Loucy (cell line): ENCODE results near the gene PAPOLG.
"Not testable (repeated sequence)": the region's sequence is repeated elsewhere in the genome, so short reads cannot be mapped to it uniquely, and the experiment has no call there.

ENCODE experiments used
- H2AFZ ChIP-seq: fragments of 200-600 bp; sonication (generic); 2 replicates; pipeline ENCODE4 v1.6.0; 2016; ENCODE audit warnings: antibody characterized with exemption, mild to moderate bottlenecking, low read length, moderate library complexity
- H3F3A ChIP-seq: fragments of 200-600 bp; 2 replicates; pipeline ENCODE4 v1.6.0; 2016; ENCODE audit warnings: antibody characterized with exemption, low read depth, mild to moderate bottlenecking
- H3K27me3 ChIP-seq: fragments of 200-600 bp; sonication (generic); 2 replicates; pipeline ENCODE4 v1.6.1; 2014; ENCODE audit warnings: low read length, mild to moderate bottlenecking; ENCODE audit not compliant: insufficient read depth, poor library complexity, severe bottlenecking
- H3K36me3 ChIP-seq: fragments of 200-600 bp; sonication (generic); 2 replicates; pipeline ENCODE4 v1.6.1; 2016; ENCODE audit warnings: low read length; ENCODE audit not compliant: insufficient read depth
- H3K4me1 ChIP-seq: fragments of 200-600 bp; sonication (generic); 2 replicates; pipeline ENCODE4 v1.5.1; 2014; ENCODE audit warnings: low read length, mild to moderate bottlenecking; ENCODE audit not compliant: insufficient read depth, poor library complexity, severe bottlenecking
- H3K4me2 ChIP-seq: fragments of 200-600 bp; sonication (generic); 2 replicates; pipeline ENCODE4 v1.6.0; 2014; ENCODE audit warnings: antibody characterized with exemption, low read length, low read depth, mild to moderate bottlenecking; ENCODE audit not compliant: poor library complexity, severe bottlenecking
- H3K4me3 ChIP-seq: fragments of 200-600 bp; sonication (generic); 2 replicates; pipeline ENCODE4 v1.5.1; 2014; ENCODE audit warnings: low read length, mild to moderate bottlenecking, mixed read lengths; ENCODE audit not compliant: poor library complexity, severe bottlenecking
- H3K79me2 ChIP-seq: fragments of 200-600 bp; sonication (generic); 2 replicates; pipeline ENCODE4 v1.6.1; 2014; ENCODE audit warnings: low read length; ENCODE audit not compliant: insufficient read depth
- H3K9ac ChIP-seq: fragments of 200-600 bp; sonication (generic); 2 replicates; pipeline ENCODE4 v1.6.0; 2014; ENCODE audit warnings: mild to moderate bottlenecking, low read depth, low read length, moderate library complexity; ENCODE audit not compliant: poor library complexity, severe bottlenecking
- H3K9me2 ChIP-seq: fragments of 200-600 bp; sonication (generic); replicated peaks from 2 replicates; pipeline ENCODE4 v1.6.1; 2016; ENCODE audit warnings: low read depth, low read length, mixed read lengths
- H3K9me3 ChIP-seq: fragments of 200-600 bp; sonication (generic); 2 replicates; pipeline ENCODE4 v1.6.1; 2014; ENCODE audit warnings: mild to moderate bottlenecking, antibody characterized with exemption, low read length, low read depth; ENCODE audit not compliant: insufficient read depth
- H4K20me1 ChIP-seq: fragments of 200-600 bp; sonication (generic); 2 replicates; pipeline ENCODE4 v1.6.0; 2014; ENCODE audit warnings: antibody characterized with exemption, low read length, mild to moderate bottlenecking; ENCODE audit not compliant: insufficient read depth, poor library complexity, severe bottlenecking
- CTCF ChIP-seq: fragments of 200-600 bp; sonication (generic); conservative IDR thresholded peaks from 2 replicates; pipeline ENCODE4 v1.5.1; 2014; ENCODE audit warnings: mild to moderate bottlenecking, antibody characterized with exemption, low read length
- EZH2phosphoT487 ChIP-seq: fragments of 200-600 bp; IDR thresholded peaks from 2 replicates; pipeline ENCODE4 v1.6.1; 2018; ENCODE audit warnings: antibody characterized with exemption, mild to moderate bottlenecking, moderate library complexity, borderline replicate concordance

PAPOLG gene

GRCh38 chr2:60826111-60826510, 70.0 kb downstream of the PAPOLG start:
- H3K4me1 ChIP-seq = no peaks in the 10 kb centered on the region
- no peaks in the 10 kb centered on the region for H3K27me3 ChIP-seq
- no peaks in the 10 kb centered on the region for H3F3A ChIP-seq
- H3K9ac ChIP-seq = no peak overlapping the region
- H3K4me2 ChIP-seq = no peak overlapping the region
- H3K79me2 ChIP-seq = no peaks in the 10 kb centered on the region
- H3K4me3 ChIP-seq = no peak overlapping the region
- no peak overlapping the region for H2AFZ ChIP-seq
- no peaks in the 10 kb centered on the region for H3K36me3 ChIP-seq
- H3K9me2 ChIP-seq = no peaks in the 10 kb centered on the region
- TF ChIP-seq EZH2phosphoT487 (no peak), CTCF (no peak)
- no peaks in the 10 kb centered on the region for H4K20me1 ChIP-seq
- H3K9me3 ChIP-seq = no peaks in the 10 kb centered on the region

GRCh38 chr2:60826860-60827259, 70.8 kb downstream of the PAPOLG start:
- not testable (repeated sequence) for H4K20me1 ChIP-seq, H3K27me3 ChIP-seq, H3K79me2 ChIP-seq, H3K4me3 ChIP-seq, H3K4me1 ChIP-seq, H3F3A ChIP-seq, H3K36me3 ChIP-seq, H2AFZ ChIP-seq, H3K9me3 ChIP-seq, H3K9ac ChIP-seq, H3K9me2 ChIP-seq, H3K4me2 ChIP-seq

- Histone ChIP-seq H3K9me3 (no peaks in the 10 kb centered on the region), H2AFZ (no peak overlapping the region), H3K4me2 (no peak overlapping the region), H3K9me2 (no peaks in the 10 kb centered on the region), H3K4me3 (no peak overlapping the region), H4K20me1 (no peaks in the 10 kb centered on the region), H3K27me3 (no peaks in the 10 kb centered on the region), H3K36me3 (no peaks in the 10 kb centered on the region), H3K9ac (no peak overlapping the region), H3F3A (no peaks in the 10 kb centered on the region), H3K79me2 (no peaks in the 10 kb centered on the region), H3K4me1 (no peaks in the 10 kb centered on the region)
- TF ChIP-seq CTCF = no peak
- TF ChIP-seq EZH2phosphoT487 = no peak
Observed at GRCh38 chr2:60827369-60827768, 71.3 kb downstream of the PAPOLG start.

GRCh38 chr2:60830991-60831390, 74.9 kb downstream of the PAPOLG start:
- TF ChIP-seq EZH2phosphoT487 = no peak
- no peak for TF ChIP-seq CTCF
- Histone ChIP-seq H3K9ac (no peak overlapping the region), H3K36me3 (no peaks in the 10 kb centered on the region), H3K27me3 (no peaks in the 10 kb centered on the region), H3K4me1 (no peaks in the 10 kb centered on the region), H3K9me2 (no peaks in the 10 kb centered on the region), H2AFZ (no peak overlapping the region), H4K20me1 (no peaks in the 10 kb centered on the region), H3F3A (no peaks in the 10 kb centered on the region), H3K79me2 (no peaks in the 10 kb centered on the region), H3K4me3 (no peak overlapping the region), H3K4me2 (no peak overlapping the region), H3K9me3 (no peaks in the 10 kb centered on the region)
